GM12875 (cell line): ENCODE measurements around the gene SPRED1.

Source experiments
- H3K4me3 ChIP-seq: one replicate; pipeline ENCODE4 v1.5.1; 2011; ENCODE audit warnings: low read depth, low read length, control low read depth
- CTCF ChIP-seq: IDR thresholded peaks from 2 replicates; pipeline ENCODE4 v1.5.1; 2011; ENCODE audit warnings: low read depth, mild to moderate bottlenecking, control low read depth, inconsistent platforms, low read length, moderate library complexity, borderline replicate concordance; ENCODE audit not compliant: insufficient read depth

SPRED1 gene

GRCh38 chr15:38369936-38370478, 117.4 kb downstream of the SPRED1 start:
- TF ChIP-seq CTCF: no peak
- no peak overlapping the region for H3K4me3 ChIP-seq

GRCh38 chr15:38373016-38373415, 120.4 kb downstream of the SPRED1 start:
- H3K4me3 ChIP-seq: no peak overlapping the region
- TF ChIP-seq CTCF: no peak

- no peak for TF ChIP-seq CTCF
- H3K4me3 ChIP-seq: no peak overlapping the region
Measured at GRCh38 chr15:38374029-38374428, 121.4 kb downstream of the SPRED1 start.

- no peak for TF ChIP-seq CTCF
- no peak overlapping the region for H3K4me3 ChIP-seq
Measured at GRCh38 chr15:38374556-38374955, 121.9 kb downstream of the SPRED1 start.

- TF ChIP-seq CTCF: no peak
- no peak overlapping the region for H3K4me3 ChIP-seq
Measured at GRCh38 chr15:38376081-38376480, 123.4 kb downstream of the SPRED1 start.

- no peak overlapping the region for H3K4me3 ChIP-seq
- TF ChIP-seq CTCF: no peak
Measured at GRCh38 chr15:38377636-38378035, 125.0 kb downstream of the SPRED1 start.

GRCh38 chr15:38378161-38378560, 125.5 kb downstream of the SPRED1 start:
- H3K4me3 ChIP-seq: no peak overlapping the region
- no peak for TF ChIP-seq CTCF
